Activated naive CD8-positive, alpha-beta T cell treated with anti-CD3 and anti-CD28 coated beads, Interleukin-2, amount 50 U/mL, for 24 hours (primary cell): Measurements from ENCODE around the gene TP53I11.
A peak's percentile ranks its signal among the peaks of the same experiment; 100 is the strongest.

Experiments used
- ATAC-seq: fragments of 150-1000 bp; cut with Tn5 transposase; one replicate; pipeline ENCODE4 v1.10.0; 2021
- DNase-seq: peaks from one replicate; pipeline ENCODE4 v3.0.0; 2021
- H3K27ac Mint-ChIP-seq: one replicate; pipeline ENCODE4 v1.8.0; 2021; ENCODE audit warnings: mild to moderate bottlenecking, mixed read lengths
- H3K27me3 Mint-ChIP-seq: one replicate; pipeline ENCODE4 v1.8.0; 2021; ENCODE audit warnings: mixed read lengths
- H3K36me3 Mint-ChIP-seq: one replicate; pipeline ENCODE4 v1.8.0; 2021; ENCODE audit warnings: low read depth, mixed read lengths
- H3K4me1 Mint-ChIP-seq: one replicate; pipeline ENCODE4 v1.8.0; 2021; ENCODE audit warnings: mixed read lengths
- H3K4me3 Mint-ChIP-seq: one replicate; pipeline ENCODE4 v1.8.0; 2021; ENCODE audit warnings: mild to moderate bottlenecking, moderate library complexity, mixed read lengths
- H3K9me3 Mint-ChIP-seq: one replicate; pipeline ENCODE4 v1.8.0; 2021; ENCODE audit warnings: mixed read lengths

Gene TP53I11

GRCh38 chr11:44942029-44942955 lies 8.4 kb downstream of the TP53I11 start:
- no peaks in the 10 kb centered on the region for H3K9me3 Mint-ChIP-seq
- ATAC-seq: no peak
- DNase-seq: no peak
- H3K4me3 Mint-ChIP-seq: peak overlapping the region; percentile 26
- H3K36me3 Mint-ChIP-seq: no peaks in the 10 kb centered on the region
- H3K27me3 Mint-ChIP-seq: no peaks in the 10 kb centered on the region
- peaks cover 36% of the 10 kb centered on the region for H3K4me1 Mint-ChIP-seq
- H3K27ac Mint-ChIP-seq: peak overlapping the region; percentile 82

- peak overlapping the region; percentile 82 for H3K27ac Mint-ChIP-seq
- DNase-seq (no peak), ATAC-seq (no peak)
- H3K4me1 Mint-ChIP-seq: peaks cover 36% of the 10 kb centered on the region
- H3K36me3 Mint-ChIP-seq: no peaks in the 10 kb centered on the region
- no peaks in the 10 kb centered on the region for H3K27me3 Mint-ChIP-seq
- no peaks in the 10 kb centered on the region for H3K9me3 Mint-ChIP-seq
- no peak overlapping the region for H3K4me3 Mint-ChIP-seq
Measured at GRCh38 chr11:44941259-44942021, 9.2 kb downstream of the TP53I11 start.

- no peaks in the 10 kb centered on the region for H3K9me3 Mint-ChIP-seq
- H3K36me3 Mint-ChIP-seq: no peaks in the 10 kb centered on the region
- H3K4me3 Mint-ChIP-seq: no peak overlapping the region
- H3K4me1 Mint-ChIP-seq: peaks cover 36% of the 10 kb centered on the region
- no peak overlapping the region for H3K27ac Mint-ChIP-seq
- ATAC-seq: no peak
- DNase-seq: no peak
- no peaks in the 10 kb centered on the region for H3K27me3 Mint-ChIP-seq
Measured at GRCh38 chr11:44940835-44941234, 9.8 kb downstream of the TP53I11 start.

- peaks cover 36% of the 10 kb centered on the region for H3K4me1 Mint-ChIP-seq
- H3K27me3 Mint-ChIP-seq: no peaks in the 10 kb centered on the region
- no peak overlapping the region for H3K4me3 Mint-ChIP-seq
- H3K9me3 Mint-ChIP-seq: no peaks in the 10 kb centered on the region
- DNase-seq (no peak), ATAC-seq (no peak)
- H3K27ac Mint-ChIP-seq: no peak overlapping the region
- no peaks in the 10 kb centered on the region for H3K36me3 Mint-ChIP-seq
Measured at GRCh38 chr11:44940404-44940803, 10.3 kb downstream of the TP53I11 start.

- H3K36me3 Mint-ChIP-seq: no peaks in the 10 kb centered on the region
- no peaks in the 10 kb centered on the region for H3K9me3 Mint-ChIP-seq
- no peak overlapping the region for H3K27ac Mint-ChIP-seq
- peaks cover 30% of the 10 kb centered on the region for H3K4me1 Mint-ChIP-seq
- H3K4me3 Mint-ChIP-seq: no peak overlapping the region
- DNase-seq: no peak
- H3K27me3 Mint-ChIP-seq: no peaks in the 10 kb centered on the region
- no peak for ATAC-seq
Measured at GRCh38 chr11:44939673-44940395, 10.8 kb downstream of the TP53I11 start.

GRCh38 chr11:44938066-44938691 lies 12.5 kb downstream of the TP53I11 start:
- H3K36me3 Mint-ChIP-seq: no peaks in the 10 kb centered on the region
- H3K27ac Mint-ChIP-seq: no peak overlapping the region
- no peaks in the 10 kb centered on the region for H3K9me3 Mint-ChIP-seq
- no peak overlapping the region for H3K4me3 Mint-ChIP-seq
- DNase-seq (no peak), ATAC-seq (no peak)
- H3K27me3 Mint-ChIP-seq: no peaks in the 10 kb centered on the region
- peaks cover 14% of the 10 kb centered on the region for H3K4me1 Mint-ChIP-seq

- no peak overlapping the region for H3K4me3 Mint-ChIP-seq
- H3K4me1 Mint-ChIP-seq: peaks cover 3% of the 10 kb centered on the region
- H3K9me3 Mint-ChIP-seq: no peaks in the 10 kb centered on the region
- ATAC-seq: no peak
- H3K27ac Mint-ChIP-seq: no peak overlapping the region
- no peaks in the 10 kb centered on the region for H3K36me3 Mint-ChIP-seq
- no peaks in the 10 kb centered on the region for H3K27me3 Mint-ChIP-seq
- no peak for DNase-seq
Measured at GRCh38 chr11:44936951-44937543, 13.6 kb downstream of the TP53I11 start.

GRCh38 chr11:44936525-44936924 lies 14.2 kb downstream of the TP53I11 start:
- no peak overlapping the region for H3K27ac Mint-ChIP-seq
- no peak overlapping the region for H3K4me3 Mint-ChIP-seq
- H3K9me3 Mint-ChIP-seq: no peaks in the 10 kb centered on the region
- no peaks in the 10 kb centered on the region for H3K4me1 Mint-ChIP-seq
- DNase-seq: peak; percentile 85
- no peaks in the 10 kb centered on the region for H3K36me3 Mint-ChIP-seq
- ATAC-seq: peak; percentile 74
- H3K27me3 Mint-ChIP-seq: no peaks in the 10 kb centered on the region

GRCh38 chr11:44934735-44935250 lies 15.9 kb downstream of the TP53I11 start:
- no peaks in the 10 kb centered on the region for H3K36me3 Mint-ChIP-seq
- H3K27me3 Mint-ChIP-seq: no peaks in the 10 kb centered on the region
- H3K4me1 Mint-ChIP-seq: no peaks in the 10 kb centered on the region
- H3K27ac Mint-ChIP-seq: no peak overlapping the region
- no peak overlapping the region for H3K4me3 Mint-ChIP-seq
- ATAC-seq: no peak
- H3K9me3 Mint-ChIP-seq: no peaks in the 10 kb centered on the region
- DNase-seq: no peak

GRCh38 chr11:44934110-44934509 lies 16.6 kb downstream of the TP53I11 start:
- Mint-ChIP-seq H3K4me3 (no peak overlapping the region), H3K27ac (no peak overlapping the region), H3K4me1 (no peaks in the 10 kb centered on the region), H3K27me3 (no peaks in the 10 kb centered on the region), H3K9me3 (no peaks in the 10 kb centered on the region), H3K36me3 (no peaks in the 10 kb centered on the region)
- ATAC-seq: no peak
- DNase-seq: no peak

GRCh38 chr11:44931466-44931865 lies 19.2 kb downstream of the TP53I11 start:
- Mint-ChIP-seq H3K27me3 (no peaks in the 10 kb centered on the region), H3K36me3 (no peaks in the 10 kb centered on the region), H3K4me1 (no peaks in the 10 kb centered on the region), H3K9me3 (no peaks in the 10 kb centered on the region), H3K27ac (no peak overlapping the region), H3K4me3 (no peak overlapping the region)
- no peak for ATAC-seq
- no peak for DNase-seq

- no peaks in the 10 kb centered on the region for H3K27me3 Mint-ChIP-seq
- DNase-seq (no peak), ATAC-seq (no peak)
- H3K27ac Mint-ChIP-seq: no peak overlapping the region
- H3K9me3 Mint-ChIP-seq: no peaks in the 10 kb centered on the region
- no peak overlapping the region for H3K4me3 Mint-ChIP-seq
- no peaks in the 10 kb centered on the region for H3K36me3 Mint-ChIP-seq
- H3K4me1 Mint-ChIP-seq: no peaks in the 10 kb centered on the region
Measured at GRCh38 chr11:44930588-44931302, 19.9 kb downstream of the TP53I11 start.

GRCh38 chr11:44928816-44929215 lies 21.9 kb downstream of the TP53I11 start:
- Mint-ChIP-seq H3K27me3 (no peaks in the 10 kb centered on the region), H3K4me1 (no peaks in the 10 kb centered on the region), H3K4me3 (no peak overlapping the region), H3K9me3 (no peaks in the 10 kb centered on the region), H3K27ac (no peak overlapping the region), H3K36me3 (no peaks in the 10 kb centered on the region)
- DNase-seq (no peak), ATAC-seq (no peak)
